GM12873 (cell line): ENCODE results near the gene ARMH3.

ENCODE experiments used
- CTCF ChIP-seq: IDR thresholded peaks from 2 replicates; pipeline ENCODE4 v1.5.1; 2012; ENCODE audit warnings: low read depth, mild to moderate bottlenecking, moderate library complexity, low read length, control low read depth; ENCODE audit not compliant: insufficient read depth; ENCODE audit errors: missing control alignments

Gene ARMH3

GRCh38 chr10:101829561-101830315, 226.2 kb downstream of the ARMH3 start:
- TF ChIP-seq CTCF = no peak

- no peak for TF ChIP-seq CTCF
Measured at GRCh38 chr10:101828766-101829551, 227.0 kb downstream of the ARMH3 start.

GRCh38 chr10:101827919-101828600, 227.9 kb downstream of the ARMH3 start:
- TF ChIP-seq CTCF = no peak

GRCh38 chr10:101826852-101827434, 229.0 kb downstream of the ARMH3 start:
- TF ChIP-seq CTCF = no peak

GRCh38 chr10:101824736-101825135, 231.2 kb downstream of the ARMH3 start:
- TF ChIP-seq CTCF = no peak

GRCh38 chr10:101818872-101819633, 236.9 kb downstream of the ARMH3 start:
- TF ChIP-seq CTCF = no peak
